ENCODE data around the gene KIF26A. TPM values are rescaled to one million over a fixed set of nuclear protein-coding genes. Genes with fewer than 3 reads are reported as not detected.

The KIF26A gene
- total RNA-seq, 1 experiment from 2014 or later = 3.1 TPM

DNA sequence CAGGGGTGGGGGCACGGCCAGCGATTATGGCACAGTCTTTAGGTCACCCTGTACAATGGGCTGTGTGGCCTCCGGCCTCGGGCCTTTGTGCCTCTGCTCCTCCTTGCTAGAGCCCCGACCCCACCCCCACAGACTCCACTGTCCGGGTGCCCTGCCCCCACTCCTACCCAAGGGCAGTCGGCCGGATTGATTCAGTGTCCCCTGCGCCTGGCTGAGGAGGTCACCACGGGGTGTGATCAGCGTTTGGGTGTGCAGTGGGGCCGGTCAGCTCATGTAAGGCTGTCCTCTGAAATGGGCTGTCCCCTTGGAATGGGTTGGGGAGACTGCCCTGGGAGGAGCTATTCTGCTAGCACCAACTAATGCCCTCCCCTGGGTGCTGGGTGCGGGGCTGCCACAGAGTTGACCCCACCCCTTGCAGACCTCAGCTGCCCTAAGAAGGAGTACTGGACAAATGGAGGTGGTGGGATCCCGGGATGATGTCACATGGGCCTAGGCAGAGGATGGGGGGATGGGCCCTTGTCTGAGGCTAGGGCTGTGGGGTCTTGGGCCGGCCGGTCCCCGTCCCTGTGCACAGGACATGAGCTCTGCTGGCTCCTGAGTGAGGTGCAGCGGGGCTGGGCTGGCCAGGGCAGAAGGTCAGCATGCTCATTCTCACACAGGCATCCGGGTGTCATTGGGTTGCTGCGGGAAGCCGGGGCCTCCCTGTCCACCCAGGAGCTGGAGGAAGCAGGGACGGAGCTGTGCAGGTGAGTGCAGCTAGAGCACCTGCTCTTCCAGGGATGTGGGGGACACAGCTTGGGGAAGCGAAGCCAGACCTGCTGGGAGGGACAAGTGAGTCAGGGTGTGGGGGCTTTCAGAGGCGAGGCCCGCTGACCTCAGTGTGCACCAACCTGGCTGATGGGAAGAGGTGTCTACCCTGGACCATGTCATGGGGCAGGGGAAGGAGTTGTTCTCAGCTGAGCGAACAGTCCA, 29.5 kb upstream of the KIF26A start:
- ATAC-seq (0 out of 2 replicates have a peak, but pooled peaks have one; percentile 3), DNase-seq (no peak)
- no peak overlapping the region for H3K27ac ChIP-seq (ENCODE audit: low read length)
- H3F3A ChIP-seq (ENCODE audit: low read length, unreplicated experiment) = no peaks in the 10 kb centered on the region
- no peaks in the 10 kb centered on the region for H4K20me1 ChIP-seq (ENCODE audit: low read length)
- no peaks in the 10 kb centered on the region for H3K79me2 ChIP-seq (ENCODE audit: low read length)
- BruUV-seq (replicated peaks) = no TSS peak
- H3K9me2 ChIP-seq (replicated peaks; ENCODE audit: low read length) = no peaks in the 10 kb centered on the region
- TF ChIP-seq, protein P1, sequence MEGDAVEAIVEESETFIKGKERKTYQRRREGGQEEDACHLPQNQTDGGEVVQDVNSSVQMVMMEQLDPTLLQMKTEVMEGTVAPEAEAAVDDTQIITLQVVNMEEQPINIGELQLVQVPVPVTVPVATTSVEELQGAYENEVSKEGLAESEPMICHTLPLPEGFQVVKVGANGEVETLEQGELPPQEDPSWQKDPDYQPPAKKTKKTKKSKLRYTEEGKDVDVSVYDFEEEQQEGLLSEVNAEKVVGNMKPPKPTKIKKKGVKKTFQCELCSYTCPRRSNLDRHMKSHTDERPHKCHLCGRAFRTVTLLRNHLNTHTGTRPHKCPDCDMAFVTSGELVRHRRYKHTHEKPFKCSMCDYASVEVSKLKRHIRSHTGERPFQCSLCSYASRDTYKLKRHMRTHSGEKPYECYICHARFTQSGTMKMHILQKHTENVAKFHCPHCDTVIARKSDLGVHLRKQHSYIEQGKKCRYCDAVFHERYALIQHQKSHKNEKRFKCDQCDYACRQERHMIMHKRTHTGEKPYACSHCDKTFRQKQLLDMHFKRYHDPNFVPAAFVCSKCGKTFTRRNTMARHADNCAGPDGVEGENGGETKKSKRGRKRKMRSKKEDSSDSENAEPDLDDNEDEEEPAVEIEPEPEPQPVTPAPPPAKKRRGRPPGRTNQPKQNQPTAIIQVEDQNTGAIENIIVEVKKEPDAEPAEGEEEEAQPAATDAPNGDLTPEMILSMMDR (conservative IDR thresholded peaks at IDR 0.05; ENCODE audit: low read depth, low read length) = no peak
- TF ChIP-seq EZH2phosphoT487 (IDR thresholded peaks at IDR 0.05; ENCODE audit: borderline replicate concordance, low read length) (no peak), EZH2 (IDR thresholded peaks at IDR 0.05; ENCODE audit: low read length, unreplicated experiment) (no peak)
- H3K4me3 ChIP-seq (ENCODE audit: low read length) = peak overlapping the region; percentile 13; the same call in 1 of the 2 replicates
- POLR2A ChIA-PET (ENCODE audit: unreplicated experiment) = no interaction called here
- H3K9ac ChIP-seq (ENCODE audit: low read length) = no peak overlapping the region
- no peaks in the 10 kb centered on the region for H3K36me3 ChIP-seq (ENCODE audit: low read depth, low read length)
- H3K4me1 ChIP-seq (ENCODE audit: insufficient read depth, low read length) = peaks cover 8% of the 10 kb centered on the region; the same call in 1 of the 2 replicates
- 0 out of 2 replicates have a peak overlapping the region, but pooled peaks have one; percentile 32 for H2AFZ ChIP-seq (ENCODE audit: low read length)
- intact Hi-C loops (cut with micrococcal nuclease) = no loop called here
- H3K9me3 ChIP-seq (ENCODE audit: low read length) = no peaks in the 10 kb centered on the region
- CTCF ChIA-PET = no interaction called here
- H3K27me3 ChIP-seq (ENCODE audit: low read length) = no peaks in the 10 kb centered on the region
- peak overlapping the region; percentile 65 for H3K4me2 ChIP-seq (ENCODE audit: low read length)

DNA sequence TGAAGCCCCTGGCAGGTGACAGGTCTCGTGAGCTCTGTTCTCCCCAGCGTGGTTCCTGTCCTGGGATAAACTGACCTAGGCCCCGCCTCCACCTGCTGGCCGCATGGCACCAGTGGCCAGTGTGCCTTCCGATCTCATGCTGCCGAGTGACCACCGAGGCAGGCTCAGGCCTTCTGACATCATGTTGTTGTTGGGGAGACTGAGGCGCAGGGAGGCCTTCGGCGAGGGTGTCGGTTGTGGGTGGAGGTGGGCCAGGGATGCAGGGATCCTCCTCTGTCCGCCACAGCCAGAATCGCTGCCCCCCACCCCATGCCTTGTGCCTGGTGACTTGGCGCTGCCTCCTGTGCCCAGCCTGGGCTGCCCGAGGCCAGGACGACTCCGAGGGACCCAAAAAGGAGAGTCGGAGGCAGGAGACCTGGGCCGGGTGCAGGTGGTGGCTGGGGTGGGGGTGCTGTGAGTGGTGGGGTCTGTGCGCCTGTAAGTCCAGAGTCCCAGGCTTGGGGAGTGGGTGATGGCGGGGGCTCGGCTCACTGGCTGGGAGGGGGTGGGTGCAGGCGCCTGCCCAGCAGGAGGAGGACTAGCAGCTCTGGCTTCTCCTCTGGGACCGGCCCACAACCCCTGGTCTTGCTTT, 28.5 kb upstream of the KIF26A start:
- BruUV-seq (replicated peaks) = no TSS peak

More for the DNA sequence above, 28.5 kb upstream of the KIF26A start:
- ATAC-seq (no peak), DNase-seq (no peak)
- H3K9me3 ChIP-seq (ENCODE audit: low read length) = no peaks in the 10 kb centered on the region
- TF ChIP-seq EZH2phosphoT487 (IDR thresholded peaks at IDR 0.05; ENCODE audit: borderline replicate concordance, low read length) = no peak
- TF ChIP-seq EZH2 (IDR thresholded peaks at IDR 0.05; ENCODE audit: low read length, unreplicated experiment) = no peak
- TF ChIP-seq, protein P1 (conservative IDR thresholded peaks at IDR 0.05; ENCODE audit: low read depth, low read length) = no peak
- no peak overlapping the region for H3K4me3 ChIP-seq (ENCODE audit: low read length)
- H3K9me2 ChIP-seq (replicated peaks; ENCODE audit: low read length) = no peaks in the 10 kb centered on the region
- H3K27ac ChIP-seq (ENCODE audit: low read length) = no peak overlapping the region
- H3K4me1 ChIP-seq (ENCODE audit: insufficient read depth, low read length) = peaks cover 8% of the 10 kb centered on the region; the same call in 1 of the 2 replicates
- H3F3A ChIP-seq (ENCODE audit: low read length, unreplicated experiment) = no peaks in the 10 kb centered on the region
- H2AFZ ChIP-seq (ENCODE audit: low read length) = no peak overlapping the region
- no peak overlapping the region for H3K9ac ChIP-seq (ENCODE audit: low read length)
- ChIA-PET POLR2A (ENCODE audit: unreplicated experiment) (no interaction called here), CTCF (no interaction called here)
- intact Hi-C loops (cut with micrococcal nuclease) = no loop called here
- H3K4me2 ChIP-seq (ENCODE audit: low read length) = no peak overlapping the region
- no peaks in the 10 kb centered on the region for H4K20me1 ChIP-seq (ENCODE audit: low read length)
- H3K27me3 ChIP-seq (ENCODE audit: low read length) = no peaks in the 10 kb centered on the region
- no peaks in the 10 kb centered on the region for H3K36me3 ChIP-seq (ENCODE audit: low read depth, low read length)
- H3K79me2 ChIP-seq (ENCODE audit: low read length) = no peaks in the 10 kb centered on the region
